Transverse colon (tissue), 4 donors: ENCODE data around the gene ETS2. TPM values are rescaled to one million over a fixed set of nuclear protein-coding genes. Genes with fewer than 3 reads are reported as not detected.

ENCODE experiments used
- DNase-seq: peaks from one replicate; pipeline ENCODE4 v3.0.0-alpha.2; 2019
- H3K27ac ChIP-seq, 4 donors: fragments of 200-600 bp; sonication (generic); 2 replicates each; pipeline ENCODE4 v1.5.1; 2016 to 2018; ENCODE audit warnings: inconsistent platforms in 4 of 4
- H3K27me3 ChIP-seq: fragments of 200-600 bp; sonication (generic); 2 replicates; pipeline ENCODE4 v1.5.1; 2017; ENCODE audit warnings: inconsistent platforms
- H3K36me3 ChIP-seq, 4 donors: fragments of 200-600 bp; sonication (generic); 2 replicates each; pipeline ENCODE4 v1.5.1; 2017 to 2019; ENCODE audit warnings: inconsistent platforms in 4 of 4
- H3K4me1 ChIP-seq, 4 donors: fragments of 200-600 bp; sonication (generic); 2 replicates each; pipeline ENCODE4 v1.5.1; 2017 to 2020; ENCODE audit warnings: inconsistent platforms in 4 of 4
- H3K4me3 ChIP-seq, 4 donors: fragments of 200-600 bp; sonication (generic); 1 replicate in 1 of 4; 2 replicates in 3 of 4; pipeline versions ENCODE4 v1.5.1 to v1.6.1; 2017 to 2019; ENCODE audit warnings: inconsistent platforms in 4 of 4
- H3K9me3 ChIP-seq, 2 donors: fragments of 200-600 bp; sonication (generic); 2 replicates each; pipeline ENCODE4 v1.5.1; 2017 to 2019; ENCODE audit warnings: inconsistent platforms in 2 of 2
- CTCF ChIP-seq, 5 experiments: fragments of 200-600 bp in 3 of 5; fragments of 450-650 bp in 2 of 5; sonication (generic) in 3 of 5; IDR thresholded peaks; 1 replicate in 2 of 5; 2 replicates in 3 of 5; pipeline ENCODE4 v1.5.1; 2016 to 2017; ENCODE audit warnings: antibody characterized with exemption in 5 of 5, inconsistent platforms in 3 of 5, mild to moderate bottlenecking in 2 of 5, moderate library complexity in 1 of 5
- EP300 ChIP-seq: sonication (generic); formaldehyde crosslinking; IDR thresholded peaks from one replicate; pipeline ENCODE4 v1.6.1; 2017; ENCODE audit warnings: antibody characterized with exemption, low read depth
- POLR2A ChIP-seq: fragments of 450-650 bp; IDR thresholded peaks from one replicate; pipeline ENCODE4 v1.6.1; 2016; ENCODE audit warnings: antibody characterized with exemption, mild to moderate bottlenecking, moderate library complexity
- POLR2AphosphoS5 ChIP-seq, 3 donors: sonication (generic); formaldehyde crosslinking; IDR thresholded peaks; one replicate each; pipeline ENCODE4 v1.6.1; 2016; ENCODE audit warnings: antibody characterized with exemption in 3 of 3
- WGBS, 2 donors: methylation state at CpG; one replicate each; pipeline ENCODE4 v1.1.5; 2018; ENCODE audit warnings: low coverage in 1 of 2; 5-methylcytosine and 5-hydroxymethylcytosine counted together
- in situ Hi-C, 4 donors: fragments of 200-750 bp; cut with MboI; loops; one replicate each; pipeline versions ENCODE4 v1.15.0 to v1.15.1; 2017; ENCODE audit warnings: low sequenced_read_pairs in 3 of 4, low pct_ligation_motif_present in 1 of 4, low pct_unique_long_range_greater_than_20kb in 1 of 4
- intact Hi-C: fragments of 100-400 bp; cut with DNase I; formaldehyde crosslinking; loops from one replicate; pipeline ENCODE4 v1.15.1; 2023; ENCODE audit warnings: low total_unique reads
- total RNA-seq, 4 donors: library from RNA; depleted of rRNA; stranded (reverse); fragments of >200 nt; gene quantifications; one replicate each; pipeline ENCODE4 v1.1.0, GENCODE V29; 2016

The ETS2 gene
- total RNA-seq, 4 donors from 2014 or later = 55.1 to 174 (median 127) TPM

- Histone ChIP-seq H3K36me3 (no peaks in the 10 kb centered on the region), H3K4me3 (peak overlapping the region in 3 of 4 donors; percentile 12 to 42 (median 19)), H3K4me1 (peaks cover 0 to 33% (median 13%) of the 10 kb centered on the region in 4 donors), H3K9me3 (no peaks in the 10 kb centered on the region), H3K27ac (peak overlapping the region; percentile 70 to 83 (median 78)), H3K27me3 (no peaks in the 10 kb centered on the region)
- TF ChIP-seq EP300 (no peak), CTCF (IDR thresholded peaks at IDR 0.05) (no peak), POLR2AphosphoS5 (IDR thresholded peaks at IDR 0.05) (peak in 1 of 3 donors; percentile 6), POLR2A (peak; percentile 39)
- peak; percentile 42 for DNase-seq
- intact Hi-C loops (no loop called here), in situ Hi-C loops (no loop called here)
- 20 to 27% methylated on average over 8 to 13 of the region's 13 CpGs for WGBS, 2 donors
These were observed 38.6 kb upstream of the ETS2 start for GRCh38 chr21:38766987-38767722.

- Histone ChIP-seq H3K36me3 (no peaks in the 10 kb centered on the region), H3K27ac (peak overlapping the region; percentile 74 to 81 (median 76)), H3K4me3 (no peak overlapping the region), H3K9me3 (no peaks in the 10 kb centered on the region), H3K27me3 (no peaks in the 10 kb centered on the region), H3K4me1 (peaks cover 0 to 37% (median 13%) of the 10 kb centered on the region in 4 donors)
- intact Hi-C loops (no loop called here), in situ Hi-C loops (no loop called here)
- no peak for DNase-seq
- 60% methylated on average over 13 of the region's 13 CpGs; no CpG with 5 or more reads in 1 of the 2 donors for WGBS, 2 donors
- TF ChIP-seq CTCF (IDR thresholded peaks at IDR 0.05) = no peak
- TF ChIP-seq POLR2AphosphoS5 (IDR thresholded peaks at IDR 0.05) = peak; percentile 44 to 80 (median 79)
- peak; percentile 82 for TF ChIP-seq EP300
- TF ChIP-seq POLR2A = no peak
These were observed 37.2 kb upstream of the ETS2 start for GRCh38 chr21:38768471-38769063.

- intact Hi-C loops (no loop called here), in situ Hi-C loops (no loop called here)
- Histone ChIP-seq H3K36me3 (no peaks in the 10 kb centered on the region), H3K27ac (peak overlapping the region; percentile 74 to 81 (median 76)), H3K9me3 (no peaks in the 10 kb centered on the region), H3K27me3 (no peaks in the 10 kb centered on the region), H3K4me3 (no peak overlapping the region), H3K4me1 (peaks cover 0 to 37% (median 13%) of the 10 kb centered on the region in 4 donors)
- DNase-seq = no peak
- TF ChIP-seq EP300 (no peak), CTCF (IDR thresholded peaks at IDR 0.05) (no peak), POLR2AphosphoS5 (IDR thresholded peaks at IDR 0.05) (no peak), POLR2A (no peak)
- WGBS, 2 donors = 71% methylated on average over 9 of the region's 9 CpGs; no CpG with 5 or more reads in 1 of the 2 donors
These were observed 36.4 kb upstream of the ETS2 start for GRCh38 chr21:38769191-38769780.

- H3K27ac ChIP-seq = peak overlapping the region in 2 of 4 donors; percentile 4 to 78
- H3K9me3 ChIP-seq = no peaks in the 10 kb centered on the region
- H3K27me3 ChIP-seq = no peaks in the 10 kb centered on the region
- no peaks in the 10 kb centered on the region for H3K36me3 ChIP-seq
- no peak for DNase-seq
- whole genome bisulfite sequencing, 2 donors = 78 to 90% methylated on average over 3 to 4 of the region's 4 CpGs
- H3K4me3 ChIP-seq = no peak overlapping the region
- TF ChIP-seq CTCF (IDR thresholded peaks at IDR 0.05) = no peak
- TF ChIP-seq POLR2A = no peak
- TF ChIP-seq POLR2AphosphoS5 (IDR thresholded peaks at IDR 0.05) = no peak
- TF ChIP-seq EP300 = no peak
- in situ Hi-C loops = no loop called here
- intact Hi-C loops = no loop called here
- H3K4me1 ChIP-seq = peaks cover 0 to 37% (median 13%) of the 10 kb centered on the region in 4 donors
These were observed 35.1 kb upstream of the ETS2 start for GRCh38 chr21:38770660-38771059.
